B cell (primary cell): ENCODE measurements around the gene AQP12B.

Experiments
- EZH2 ChIP-seq: IDR thresholded peaks from 2 replicates; pipeline ENCODE4 v1.6.1; 2012; ENCODE audit warnings: borderline replicate concordance, low read depth, mild to moderate bottlenecking, moderate library complexity, low read length; ENCODE audit not compliant: insufficient read depth, poor library complexity, severe bottlenecking
- TF ChIP-seq, protein P1 (sequence below): fragments of 200-600 bp; IDR thresholded peaks from one replicate; pipeline ENCODE4 v1.8.0; 2022; ENCODE audit warnings: antibody characterized with exemption, mild to moderate bottlenecking

DNA sequence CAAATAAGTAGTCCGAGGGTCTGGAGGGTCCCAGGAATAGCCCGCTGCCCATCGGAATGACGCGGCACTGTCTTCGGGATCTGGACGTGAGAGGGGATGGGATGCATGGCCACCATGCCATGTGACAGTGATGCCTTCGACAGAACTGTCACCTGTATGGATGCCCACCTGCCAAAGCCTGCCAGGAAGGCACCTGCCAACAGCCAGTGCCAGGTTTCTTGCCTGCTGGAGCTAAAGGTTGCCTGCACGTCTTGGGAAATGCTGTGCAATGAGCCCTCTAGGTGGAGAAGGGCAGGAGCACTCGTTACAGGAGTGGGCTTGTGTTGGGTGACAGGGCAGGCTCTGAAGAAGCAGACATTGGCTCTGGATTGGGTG, 36.9 kb downstream of the AQP12B start:
- TF ChIP-seq, protein P1, sequence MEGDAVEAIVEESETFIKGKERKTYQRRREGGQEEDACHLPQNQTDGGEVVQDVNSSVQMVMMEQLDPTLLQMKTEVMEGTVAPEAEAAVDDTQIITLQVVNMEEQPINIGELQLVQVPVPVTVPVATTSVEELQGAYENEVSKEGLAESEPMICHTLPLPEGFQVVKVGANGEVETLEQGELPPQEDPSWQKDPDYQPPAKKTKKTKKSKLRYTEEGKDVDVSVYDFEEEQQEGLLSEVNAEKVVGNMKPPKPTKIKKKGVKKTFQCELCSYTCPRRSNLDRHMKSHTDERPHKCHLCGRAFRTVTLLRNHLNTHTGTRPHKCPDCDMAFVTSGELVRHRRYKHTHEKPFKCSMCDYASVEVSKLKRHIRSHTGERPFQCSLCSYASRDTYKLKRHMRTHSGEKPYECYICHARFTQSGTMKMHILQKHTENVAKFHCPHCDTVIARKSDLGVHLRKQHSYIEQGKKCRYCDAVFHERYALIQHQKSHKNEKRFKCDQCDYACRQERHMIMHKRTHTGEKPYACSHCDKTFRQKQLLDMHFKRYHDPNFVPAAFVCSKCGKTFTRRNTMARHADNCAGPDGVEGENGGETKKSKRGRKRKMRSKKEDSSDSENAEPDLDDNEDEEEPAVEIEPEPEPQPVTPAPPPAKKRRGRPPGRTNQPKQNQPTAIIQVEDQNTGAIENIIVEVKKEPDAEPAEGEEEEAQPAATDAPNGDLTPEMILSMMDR, result no peak
- TF ChIP-seq EZH2, result no peak
